Measurements from ENCODE around the gene SPATA31D1. TPM values are rescaled to one million over a fixed set of nuclear protein-coding genes. Genes with fewer than 3 reads are reported as not detected.
"Not testable (repeated sequence)": the region's sequence is repeated elsewhere in the genome, so short reads cannot be mapped to it uniquely, and the experiment has no call there.

SPATA31D1 gene
- total RNA-seq (not detected), polyA plus RNA-seq (0.04 TPM)

DNA sequence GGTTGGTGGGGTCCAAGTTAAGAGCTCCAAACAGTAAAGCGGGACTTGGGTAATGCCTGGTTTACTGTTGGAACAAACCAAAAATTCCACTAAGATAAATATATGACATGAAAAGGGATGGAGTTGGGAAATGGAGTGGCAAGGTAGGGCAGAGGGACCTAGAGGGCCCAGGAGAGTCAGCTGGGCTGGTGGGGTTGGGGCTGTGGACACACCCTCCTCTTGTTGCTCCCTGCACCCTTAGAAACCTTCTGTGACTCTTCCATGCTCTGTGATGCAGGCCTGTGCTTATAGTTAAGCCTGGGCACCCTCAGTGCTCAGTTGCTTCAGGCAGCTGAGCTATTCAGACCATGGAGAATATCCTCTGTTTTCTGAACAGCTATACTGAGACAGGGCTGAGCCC, at the start of gene SPATA31D1:
SPATA31D1 (plus strand) TSS at position 301 of the 400 bp plus-strand sequence; CDS start at position 348, 47 bp downstream.
- 98% methylated on average over 1 of the region's 1 CpG for WGBS
- H3K4me3 ChIP-seq (ENCODE audit: low read depth, low read length); DNase-seq (ENCODE audit: extremely low spot score); H3K4me1 ChIP-seq (ENCODE audit: insufficient read depth); H3K36me3 ChIP-seq (ENCODE audit: insufficient read depth); H3K27ac ChIP-seq (ENCODE audit: low read depth): not testable (repeated sequence)

GRCh38 chr9:81943393-81943792, 45.2 kb upstream of the SPATA31D1 start, which contains the start of gene SPATA31D3:
Gene SPATA31D3 (plus strand): TSS chr9:81943500. CDS start chr9:81943586, 86 bp downstream.
- no CpG with 5 or more reads among the region's 2 CpGs for WGBS
- not testable (repeated sequence) for H3K27ac ChIP-seq (ENCODE audit: low read depth); H3K36me3 ChIP-seq (ENCODE audit: insufficient read depth); DNase-seq (ENCODE audit: extremely low spot score); H3K4me3 ChIP-seq (ENCODE audit: low read depth, low read length); H3K4me1 ChIP-seq (ENCODE audit: insufficient read depth)

DNA sequence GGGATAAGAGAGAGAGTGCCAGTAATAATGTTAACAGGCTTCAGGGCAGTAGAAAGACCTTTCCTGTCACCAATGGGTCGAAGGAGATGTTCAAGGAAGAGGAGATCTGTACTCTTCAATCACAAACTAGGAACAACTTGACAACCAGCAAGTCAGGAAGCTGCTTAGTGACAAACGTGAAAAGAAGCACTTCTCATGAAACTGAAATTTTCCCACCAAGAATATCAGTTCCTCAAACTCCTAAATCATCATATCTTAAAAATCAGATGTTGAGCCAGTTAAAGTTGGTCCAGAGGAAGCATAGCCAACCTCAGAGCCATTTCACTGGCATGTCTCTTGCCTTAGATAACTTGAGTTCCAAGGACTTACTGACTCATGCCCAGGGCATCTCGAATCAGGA, 39.9 kb upstream of the SPATA31D1 start:
- 73% methylated on average over 1 of the region's 3 CpGs for WGBS
- not testable (repeated sequence) for H3K4me1 ChIP-seq (ENCODE audit: insufficient read depth); H3K4me3 ChIP-seq (ENCODE audit: low read depth, low read length); DNase-seq (ENCODE audit: extremely low spot score); H3K27ac ChIP-seq (ENCODE audit: low read depth); H3K36me3 ChIP-seq (ENCODE audit: insufficient read depth)

GRCh38 chr9:81953096-81953495, 35.5 kb upstream of the SPATA31D1 start:
- Histone ChIP-seq H3K4me3 (ENCODE audit: low read depth, low read length) (no peak overlapping the region), H3K4me1 (ENCODE audit: insufficient read depth) (no peaks in the 10 kb centered on the region), H3K27ac (ENCODE audit: low read depth) (no peak overlapping the region), H3K36me3 (ENCODE audit: insufficient read depth) (no peaks in the 10 kb centered on the region)
- no peak for DNase-seq (ENCODE audit: extremely low spot score)
- 84% methylated on average over 1 of the region's 1 CpG for WGBS

DNA sequence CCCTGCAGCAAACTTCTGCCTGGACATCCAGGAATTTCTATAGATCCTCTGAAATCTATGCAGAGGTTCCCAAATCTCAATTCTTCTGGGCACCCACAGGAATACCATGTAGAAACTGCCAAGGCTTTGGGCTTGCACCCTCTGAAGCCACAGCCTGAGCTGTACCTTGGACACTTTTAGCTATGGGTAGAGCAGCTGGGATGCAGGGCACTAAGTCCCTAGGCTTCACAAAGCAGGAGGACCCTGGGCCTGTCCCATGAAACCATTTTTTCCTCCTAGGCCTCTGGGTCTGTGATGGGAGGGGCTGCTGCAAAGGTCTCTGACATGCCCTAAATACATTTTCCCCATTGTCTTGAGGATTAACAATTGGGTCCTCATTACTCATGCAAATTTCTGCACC, 32.9 kb upstream of the SPATA31D1 start:
- Histone ChIP-seq H3K4me1 (ENCODE audit: insufficient read depth) (peaks cover 1% of the 10 kb centered on the region), H3K36me3 (ENCODE audit: insufficient read depth) (no peaks in the 10 kb centered on the region), H3K27ac (ENCODE audit: low read depth) (no peak overlapping the region), H3K4me3 (ENCODE audit: low read depth, low read length) (no peak overlapping the region)
- DNase-seq (ENCODE audit: extremely low spot score): no peak

- Histone ChIP-seq H3K4me1 (ENCODE audit: insufficient read depth) (no peaks in the 10 kb centered on the region), H3K27ac (ENCODE audit: low read depth) (no peak overlapping the region), H3K36me3 (ENCODE audit: insufficient read depth) (no peaks in the 10 kb centered on the region), H3K4me3 (ENCODE audit: low read depth, low read length) (no peak overlapping the region)
- DNase-seq (ENCODE audit: extremely low spot score): no peak
- WGBS: 78% methylated on average over 6 of the region's 6 CpGs
These were observed 24.1 kb upstream of the SPATA31D1 start for GRCh38 chr9:81964218-81965171.

DNA sequence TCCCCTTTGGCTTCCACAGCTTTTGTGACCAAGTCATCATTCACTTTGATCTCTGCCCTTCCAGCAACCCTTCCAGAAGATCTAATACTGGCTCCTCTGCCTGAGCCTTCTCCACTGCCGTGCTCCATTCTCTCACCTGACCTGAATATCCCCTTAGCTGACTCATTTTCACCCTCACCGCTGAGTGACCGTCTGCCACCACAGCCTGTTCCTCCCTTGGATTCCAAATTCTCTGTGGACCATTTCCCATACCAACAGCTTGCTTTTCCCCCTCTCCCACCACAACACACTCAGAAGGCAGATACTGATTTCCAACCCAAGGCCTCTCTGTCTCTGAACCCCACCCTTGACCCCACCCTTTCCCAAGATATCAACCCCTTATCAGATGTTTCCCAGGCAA, 20.5 kb upstream of the SPATA31D1 start:
- 94% methylated on average over 3 of the region's 3 CpGs for WGBS
- Histone ChIP-seq H3K36me3 (ENCODE audit: insufficient read depth) (no peaks in the 10 kb centered on the region), H3K27ac (ENCODE audit: low read depth) (no peak overlapping the region), H3K4me1 (ENCODE audit: insufficient read depth) (no peaks in the 10 kb centered on the region), H3K4me3 (ENCODE audit: low read depth, low read length) (no peak overlapping the region)
- DNase-seq (ENCODE audit: extremely low spot score): no peak

DNA sequence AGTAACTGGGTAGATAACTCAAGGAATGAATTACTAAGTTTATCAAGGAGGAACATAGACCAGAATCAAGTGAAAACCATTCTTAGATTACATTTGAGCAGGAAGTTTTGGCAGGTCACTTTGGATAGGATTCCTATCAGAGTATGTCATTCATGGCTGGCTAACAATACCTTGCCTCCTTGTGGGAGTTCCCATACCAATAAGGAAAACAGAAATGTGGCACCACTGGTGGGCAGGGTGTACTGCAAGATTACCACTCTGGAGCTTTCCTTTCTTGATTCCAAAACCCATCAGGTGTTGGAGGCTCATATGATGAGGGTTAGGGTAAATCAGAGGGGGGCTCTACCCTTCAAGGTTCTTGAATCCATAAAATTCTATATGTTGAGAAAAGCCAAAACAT, 18.6 kb upstream of the SPATA31D1 start:
- no peak for DNase-seq (ENCODE audit: extremely low spot score)
- no peaks in the 10 kb centered on the region for H3K36me3 ChIP-seq (ENCODE audit: insufficient read depth)
- H3K4me3 ChIP-seq (ENCODE audit: low read depth, low read length): no peak overlapping the region
- no peak overlapping the region for H3K27ac ChIP-seq (ENCODE audit: low read depth)
- no peaks in the 10 kb centered on the region for H3K4me1 ChIP-seq (ENCODE audit: insufficient read depth)

DNA sequence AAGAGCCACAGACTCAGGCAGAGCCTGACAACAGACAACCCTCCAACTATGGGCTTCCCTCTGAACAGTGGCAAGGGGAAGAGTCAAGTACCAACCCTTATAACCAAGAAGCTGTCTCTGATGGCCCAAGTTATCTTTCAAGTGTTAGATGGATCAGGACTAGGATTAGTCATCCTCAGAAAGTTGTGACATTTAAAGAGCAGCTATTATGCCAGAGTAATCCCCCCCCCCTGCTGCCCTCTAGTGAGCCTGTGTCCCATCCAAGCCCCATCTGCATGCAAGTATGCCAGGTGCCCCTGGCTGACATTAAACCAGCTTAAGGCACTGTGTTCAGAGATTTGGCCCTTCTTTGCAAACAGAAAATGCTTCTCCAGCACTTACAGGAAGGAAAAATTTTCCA, 16.8 kb upstream of the SPATA31D1 start:
- Histone ChIP-seq H3K27ac (ENCODE audit: low read depth) (no peak overlapping the region), H3K4me1 (ENCODE audit: insufficient read depth) (no peaks in the 10 kb centered on the region)
- DNase-seq (ENCODE audit: extremely low spot score): no peak

GRCh38 chr9:81974764-81975163, 13.8 kb upstream of the SPATA31D1 start:
- H3K36me3 ChIP-seq (ENCODE audit: insufficient read depth): no peaks in the 10 kb centered on the region
- no peak for DNase-seq (ENCODE audit: extremely low spot score)
- 88% methylated on average over 5 of the region's 5 CpGs for WGBS
- no peaks in the 10 kb centered on the region for H3K4me1 ChIP-seq (ENCODE audit: insufficient read depth)
- no peak overlapping the region for H3K4me3 ChIP-seq (ENCODE audit: low read depth, low read length)
- no peak overlapping the region for H3K27ac ChIP-seq (ENCODE audit: low read depth)

More for the DNA sequence above, 16.8 kb upstream of the SPATA31D1 start:
- Histone ChIP-seq H3K4me3 (ENCODE audit: low read depth, low read length) (no peak overlapping the region), H3K36me3 (ENCODE audit: insufficient read depth) (no peaks in the 10 kb centered on the region)

- Histone ChIP-seq H3K36me3 (ENCODE audit: insufficient read depth) (no peaks in the 10 kb centered on the region), H3K4me3 (ENCODE audit: low read depth, low read length) (no peak overlapping the region), H3K27ac (ENCODE audit: low read depth) (no peak overlapping the region), H3K4me1 (ENCODE audit: insufficient read depth) (no peaks in the 10 kb centered on the region)
- no peak for DNase-seq (ENCODE audit: extremely low spot score)
- WGBS: 96% methylated on average over 11 of the region's 11 CpGs
These were observed 12.2 kb upstream of the SPATA31D1 start for GRCh38 chr9:81976351-81976750.

- WGBS: 83% methylated on average over 2 of the region's 2 CpGs
- DNase-seq (ENCODE audit: extremely low spot score): no peak
- no peak overlapping the region for H3K27ac ChIP-seq (ENCODE audit: low read depth)
- no peak overlapping the region for H3K4me3 ChIP-seq (ENCODE audit: low read depth, low read length)
- no peaks in the 10 kb centered on the region for H3K36me3 ChIP-seq (ENCODE audit: insufficient read depth)
- H3K4me1 ChIP-seq (ENCODE audit: insufficient read depth): no peaks in the 10 kb centered on the region
These were observed 9.4 kb upstream of the SPATA31D1 start for GRCh38 chr9:81979196-81979595.

- Histone ChIP-seq H3K4me1 (ENCODE audit: insufficient read depth) (no peaks in the 10 kb centered on the region), H3K4me3 (ENCODE audit: low read depth, low read length) (no peak overlapping the region), H3K36me3 (ENCODE audit: insufficient read depth) (no peaks in the 10 kb centered on the region), H3K27ac (ENCODE audit: low read depth) (no peak overlapping the region)
- no peak for DNase-seq (ENCODE audit: extremely low spot score)
These were observed 8.0 kb upstream of the SPATA31D1 start for GRCh38 chr9:81980568-81980967.

GRCh38 chr9:81981883-81982282, 6.7 kb upstream of the SPATA31D1 start:
- Histone ChIP-seq H3K27ac (ENCODE audit: low read depth) (no peak overlapping the region), H3K36me3 (ENCODE audit: insufficient read depth) (no peaks in the 10 kb centered on the region), H3K4me3 (ENCODE audit: low read depth, low read length) (no peak overlapping the region), H3K4me1 (ENCODE audit: insufficient read depth) (no peaks in the 10 kb centered on the region)
- DNase-seq (ENCODE audit: extremely low spot score): no peak
- 90% methylated on average over 4 of the region's 4 CpGs for WGBS
